22Rv1 (cell line): ENCODE data around the gene CLSTN2.

Experiments used
- ZFX ChIP-seq: fragments of 450-650 bp; IDR thresholded peaks from 2 replicates; pipeline ENCODE4 v1.6.1; 2017; ENCODE audit warnings: antibody characterized with exemption, borderline replicate concordance
- TF ChIP-seq, protein P1 (sequence below): fragments of 450-650 bp; IDR thresholded peaks from 2 replicates; pipeline ENCODE4 v1.5.1; 2017; ENCODE audit warnings: mild to moderate bottlenecking

DNA sequence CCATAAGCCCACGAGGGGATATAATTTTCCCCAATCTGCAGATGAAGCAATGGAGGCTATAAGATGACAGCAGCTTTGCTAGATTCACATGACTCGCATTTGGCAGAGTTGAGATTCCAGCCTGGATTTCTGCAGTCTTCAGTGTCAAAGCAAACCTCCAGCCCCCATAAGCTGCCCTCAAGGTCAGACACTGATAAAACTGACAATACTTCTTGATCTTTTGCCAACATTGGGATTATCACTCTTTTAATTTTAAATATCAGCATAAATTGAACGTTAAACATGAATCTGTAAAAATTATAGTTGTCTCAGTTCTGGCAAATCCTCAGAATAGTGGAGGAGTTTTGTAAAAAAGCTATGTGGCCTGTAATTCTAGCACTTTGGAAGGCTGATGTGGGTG is 508.8 kb downstream of the CLSTN2 start:
- TF ChIP-seq, protein P1, sequence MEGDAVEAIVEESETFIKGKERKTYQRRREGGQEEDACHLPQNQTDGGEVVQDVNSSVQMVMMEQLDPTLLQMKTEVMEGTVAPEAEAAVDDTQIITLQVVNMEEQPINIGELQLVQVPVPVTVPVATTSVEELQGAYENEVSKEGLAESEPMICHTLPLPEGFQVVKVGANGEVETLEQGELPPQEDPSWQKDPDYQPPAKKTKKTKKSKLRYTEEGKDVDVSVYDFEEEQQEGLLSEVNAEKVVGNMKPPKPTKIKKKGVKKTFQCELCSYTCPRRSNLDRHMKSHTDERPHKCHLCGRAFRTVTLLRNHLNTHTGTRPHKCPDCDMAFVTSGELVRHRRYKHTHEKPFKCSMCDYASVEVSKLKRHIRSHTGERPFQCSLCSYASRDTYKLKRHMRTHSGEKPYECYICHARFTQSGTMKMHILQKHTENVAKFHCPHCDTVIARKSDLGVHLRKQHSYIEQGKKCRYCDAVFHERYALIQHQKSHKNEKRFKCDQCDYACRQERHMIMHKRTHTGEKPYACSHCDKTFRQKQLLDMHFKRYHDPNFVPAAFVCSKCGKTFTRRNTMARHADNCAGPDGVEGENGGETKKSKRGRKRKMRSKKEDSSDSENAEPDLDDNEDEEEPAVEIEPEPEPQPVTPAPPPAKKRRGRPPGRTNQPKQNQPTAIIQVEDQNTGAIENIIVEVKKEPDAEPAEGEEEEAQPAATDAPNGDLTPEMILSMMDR: no peak
- no peak for TF ChIP-seq ZFX
